K562 (cell line): Measurements from ENCODE around the gene LAMTOR4.
"Not testable (repeated sequence)": the region's sequence is repeated elsewhere in the genome, so short reads cannot be mapped to it uniquely, and the experiment has no call there.

ENCODE experiments used
- BRF2 ChIP-seq: IDR thresholded peaks from 3 replicates; pipeline ENCODE4 v1.6.1; 2011; ENCODE audit warnings: borderline replicate concordance, mild to moderate bottlenecking; ENCODE audit not compliant: insufficient read length, insufficient read depth
- NFIX ChIP-seq: fragments of 250-450 bp; sonication (Bioruptor Pico); IDR thresholded peaks from 2 replicates; pipeline ENCODE4 v1.4.0; 2020; ENCODE audit warnings: low read depth, mild to moderate bottlenecking, moderate library complexity
- PCBP2 ChIP-seq: fragments of 200-400 bp; formaldehyde crosslinking; IDR thresholded peaks from 2 replicates; pipeline ENCODE4 v1.6.1; 2018; ENCODE audit warnings: low read length, low read depth, mild to moderate bottlenecking, moderate library complexity; ENCODE audit not compliant: poor library complexity, severe bottlenecking
- SOX6 ChIP-seq: fragments of 450-650 bp; IDR thresholded peaks from 2 replicates; pipeline ENCODE4 v1.6.1; 2014; ENCODE audit warnings: mild to moderate bottlenecking
- ZBTB11 ChIP-seq, 3 experiments: fragments of 200-800 bp in 1 of 3; fragments of 250-450 bp in 1 of 3; fragments of 450-650 bp in 1 of 3; sonication (Bioruptor Pico) in 1 of 3; sonication (Bioruptor generic) in 1 of 3; formaldehyde crosslinking in 1 of 3; IDR thresholded peaks; 2 replicates each; pipeline versions ENCODE4 v1.6.1 to v1.8.0; 2016 to 2022; ENCODE audit warnings: mild to moderate bottlenecking in 2 of 3, missing genetic modification characterization in 2 of 3, missing compliant biosample characterization in 1 of 3, moderate library complexity in 1 of 3

GRCh38 chr7:100180084-100180483 is 31.4 kb downstream of the LAMTOR4 start:
- not testable (repeated sequence) for TF ChIP-seq PCBP2; SOX6; BRF2; ZBTB11 (CRISPR knock-in tag; IDR thresholded peaks at IDR 0.05); NFIX (CRISPR knock-in tag)
